OCI-LY3 (cell line): ENCODE data around the gene TAGAP.

Experiments used
- CTCF ChIP-seq: fragments of 200-600, 300-600 bp; sonication (generic); IDR thresholded peaks from 2 replicates; pipeline ENCODE4 v1.5.1; 2014; ENCODE audit warnings: antibody characterized with exemption, low read length, low read depth
- EZH2phosphoT487 ChIP-seq: fragments of 200-600 bp; shearing (Covaris generic); IDR thresholded peaks from 2 replicates; pipeline ENCODE4 v1.6.1; 2018; ENCODE audit warnings: antibody characterized with exemption, mixed run types, low read depth

GRCh38 chr6:159023893-159024292 is 20.9 kb downstream of the TAGAP start:
- TF ChIP-seq CTCF (no peak), EZH2phosphoT487 (no peak)
